CD14-positive monocyte (primary cell): ENCODE results near the gene MPL. TPM values are rescaled to one million over a fixed set of nuclear protein-coding genes. Genes with fewer than 3 reads are reported as not detected.
A peak's percentile ranks its signal among the peaks of the same experiment; 100 is the strongest.

Experiments
- DNase-seq, 3 donors: peaks; one replicate each; pipeline ENCODE4 v3.0.0-alpha.2; 2011 to 2022
- H2AFZ ChIP-seq: 2 replicates; pipeline ENCODE4 v1.6.0; 2012; ENCODE audit warnings: mild to moderate bottlenecking, low read depth, low read length, inconsistent platforms; ENCODE audit not compliant: insufficient read depth, poor library complexity, severe bottlenecking
- H3K27ac ChIP-seq, 2 donors: 1 replicate in 1 of 2; 2 replicates in 1 of 2; pipeline ENCODE4 v1.5.1; 2012 to 2013; ENCODE audit warnings: low read length in 2 of 2, control low read depth in 1 of 2, inconsistent platforms in 1 of 2, low read depth in 1 of 2, mild to moderate bottlenecking in 1 of 2
- H3K27me3 ChIP-seq, 2 donors: one replicate each; pipeline versions ENCODE4 v1.6.0 to v1.6.1; 2011 to 2013; ENCODE audit warnings: low read length in 2 of 2; ENCODE audit not compliant: control insufficient read depth in 2 of 2, insufficient read depth in 2 of 2
- H3K36me3 ChIP-seq, 2 donors: replicated peaks in 1 of 2; 1 replicate in 1 of 2; 2 replicates in 1 of 2; pipeline versions ENCODE4 v1.5.1 to v1.6.1; 2012 to 2013; ENCODE audit warnings: low read length in 2 of 2, control low read depth in 1 of 2, inconsistent platforms in 1 of 2, mild to moderate bottlenecking in 1 of 2; ENCODE audit not compliant: insufficient read depth in 2 of 2, control insufficient read depth in 1 of 2
- H3K4me1 ChIP-seq, 2 donors: 1 replicate in 1 of 2; 2 replicates in 1 of 2; pipeline versions ENCODE4 v1.5.1 to v1.6.1; 2012 to 2013; ENCODE audit warnings: low read length in 2 of 2, control low read depth in 1 of 2, inconsistent platforms in 1 of 2, mild to moderate bottlenecking in 1 of 2, moderate library complexity in 1 of 2; ENCODE audit not compliant: insufficient read depth in 2 of 2, control insufficient read depth in 1 of 2
- H3K4me2 ChIP-seq: replicated peaks from 2 replicates; pipeline ENCODE3; 2012; ENCODE audit warnings: low read length, moderate library complexity, mild to moderate bottlenecking; ENCODE audit not compliant: poor library complexity, severe bottlenecking; ENCODE audit errors: extremely low read depth
- H3K4me3 ChIP-seq, 3 experiments: fragments of 200-600 bp in 1 of 3; sonication (generic) in 1 of 3; replicated peaks in 1 of 3; 1 replicate in 2 of 3; 2 replicates in 1 of 3; pipeline ENCODE4 v1.5.1; 2011 to 2013; ENCODE audit warnings: low read length in 3 of 3, mild to moderate bottlenecking in 3 of 3, control low read depth in 2 of 3, low read depth in 2 of 3, inconsistent platforms in 1 of 3, moderate library complexity in 1 of 3
- H3K79me2 ChIP-seq: 2 replicates; pipeline ENCODE4 v1.6.0; 2012; ENCODE audit warnings: mild to moderate bottlenecking, control low read depth, inconsistent platforms, low read length, moderate library complexity; ENCODE audit not compliant: insufficient read depth
- H3K9ac ChIP-seq: 2 replicates; pipeline ENCODE4 v1.6.0; 2017; ENCODE audit warnings: low read length, mild to moderate bottlenecking; ENCODE audit not compliant: insufficient read depth, poor library complexity, severe bottlenecking
- H3K9me3 ChIP-seq, 2 donors: replicated peaks in 1 of 2; 1 replicate in 1 of 2; 2 replicates in 1 of 2; pipeline versions ENCODE4 v1.5.1 to v1.6.1; 2012 to 2013; ENCODE audit warnings: low read length in 2 of 2, control low read depth in 1 of 2; ENCODE audit not compliant: control insufficient read depth in 1 of 2, insufficient read depth in 1 of 2
- H4K20me1 ChIP-seq: 2 replicates; pipeline ENCODE4 v1.6.0; 2012; ENCODE audit warnings: mild to moderate bottlenecking, low read length, control low read depth, moderate library complexity; ENCODE audit not compliant: insufficient read depth
- H3K27ac Mint-ChIP-seq, 7 donors: one replicate each; pipeline ENCODE4 v1.8.0; 2020; ENCODE audit warnings: mild to moderate bottlenecking in 7 of 7, mixed read lengths in 7 of 7, moderate library complexity in 6 of 7, inconsistent platforms in 2 of 7
- H3K27me3 Mint-ChIP-seq, 3 donors: one replicate each; pipeline ENCODE4 v1.8.0; 2021 to 2022; ENCODE audit warnings: low read depth in 3 of 3, mild to moderate bottlenecking in 3 of 3, mixed read lengths in 3 of 3, moderate library complexity in 3 of 3, inconsistent platforms in 1 of 3
- H3K36me3 Mint-ChIP-seq, 2 donors: one replicate each; pipeline ENCODE4 v1.8.0; 2020; ENCODE audit warnings: mixed read lengths in 2 of 2, inconsistent platforms in 1 of 2, mild to moderate bottlenecking in 1 of 2
- H3K4me1 Mint-ChIP-seq: one replicate; pipeline ENCODE4 v1.8.0; 2020; ENCODE audit warnings: mild to moderate bottlenecking, mixed read lengths
- H3K4me3 Mint-ChIP-seq, 2 donors: one replicate each; pipeline ENCODE4 v1.8.0; 2020; ENCODE audit warnings: mild to moderate bottlenecking in 2 of 2, mixed read lengths in 2 of 2, moderate library complexity in 1 of 2
- H3K9me3 Mint-ChIP-seq, 7 donors: one replicate each; pipeline ENCODE4 v1.8.0; 2020 to 2022; ENCODE audit warnings: mixed read lengths in 7 of 7, mild to moderate bottlenecking in 6 of 7, moderate library complexity in 6 of 7, inconsistent platforms in 2 of 7
- CTCF ChIP-seq: fragments of 200-600 bp; IDR thresholded peaks from one replicate; pipeline ENCODE4 v1.8.0; 2022; ENCODE audit warnings: antibody characterized with exemption, mild to moderate bottlenecking
- WGBS: methylation state at CpG from one replicate; pipeline ENCODE4 v1.1.5; 2013; ENCODE audit warnings: missing lambda C conversion rate; ENCODE audit not compliant: insufficient coverage; 5-methylcytosine and 5-hydroxymethylcytosine counted together
- intact Hi-C, 2 donors: fragments of 100-400 bp; cut with micrococcal nuclease; formaldehyde crosslinking; loops; one replicate each; pipeline versions ENCODE4 v1.15.0 to v1.15.1; 2023
- polyA plus RNA-seq, 3 donors: library from polyadenylated mRNA; depleted of rRNA in 1 of 3; unstranded in 2 of 3; stranded (reverse) in 1 of 3; fragments of 300-500 nt in 2 of 3; fragments of >200 nt in 1 of 3; fragmentation: Illumina TruSeq in 2 of 3; gene quantifications; 1 replicate in 2 of 3; 2 replicates in 1 of 3; pipeline ENCODE4 v1.2.3, GENCODE V29; 2012 to 2021

MPL gene
- polyA plus RNA-seq, 3 donors: not detected

GRCh38 chr1:43350976-43351375 lies 13.4 kb downstream of the MPL start:
- Histone ChIP-seq H3K9ac (no peak overlapping the region), H3K79me2 (no peaks in the 10 kb centered on the region), H3K27me3 (no peaks in the 10 kb centered on the region), H2AFZ (no peak overlapping the region), H3K36me3 (no peaks in the 10 kb centered on the region), H3K4me1 (no peaks in the 10 kb centered on the region), H3K4me3 (no peak overlapping the region), H3K27ac (no peak overlapping the region), H3K4me2 (no peak overlapping the region), H3K9me3 (no peaks in the 10 kb centered on the region), H4K20me1 (no peaks in the 10 kb centered on the region)
- no CpG with 5 or more reads among the region's 1 CpG for WGBS
- H3K36me3 Mint-ChIP-seq: peaks cover 4% of the 10 kb centered on the region in 2 donors
- intact Hi-C loops: loop anchor here in 1 of 2 donors (5.0 kb wide), 1 partner anchor 36 kb away; the partner anchor contains the start of genes MED8 and SZT2
- DNase-seq: no peak
- peak overlapping the region in 1 of 7 donors; percentile 7 for H3K27ac Mint-ChIP-seq
- no peak overlapping the region for H3K4me3 Mint-ChIP-seq
- H3K27me3 Mint-ChIP-seq: peaks cover 2 to 5% (median 2%) of the 10 kb centered on the region in 3 donors
- peaks cover 16% of the 10 kb centered on the region for H3K4me1 Mint-ChIP-seq
- no peaks in the 10 kb centered on the region for H3K9me3 Mint-ChIP-seq
- no peak for TF ChIP-seq CTCF

- H3K4me1 Mint-ChIP-seq: peaks cover 16% of the 10 kb centered on the region
- Histone ChIP-seq H3K9ac (no peak overlapping the region), H3K36me3 (no peaks in the 10 kb centered on the region), H3K4me3 (no peak overlapping the region), H3K4me1 (no peaks in the 10 kb centered on the region), H3K4me2 (no peak overlapping the region), H2AFZ (no peak overlapping the region), H3K27ac (no peak overlapping the region), H3K79me2 (no peaks in the 10 kb centered on the region), H3K9me3 (no peaks in the 10 kb centered on the region), H3K27me3 (no peaks in the 10 kb centered on the region), H4K20me1 (no peaks in the 10 kb centered on the region)
- intact Hi-C loops: loop anchor here in 1 of 2 donors (5.0 kb wide), 1 partner anchor 36 kb away; the partner anchor contains the start of genes MED8 and SZT2
- WGBS: 89% methylated on average over 7 of the region's 10 CpGs
- peaks cover 2 to 5% (median 2%) of the 10 kb centered on the region in 3 donors for H3K27me3 Mint-ChIP-seq
- H3K9me3 Mint-ChIP-seq: no peaks in the 10 kb centered on the region
- no peak for DNase-seq
- peaks cover 4% of the 10 kb centered on the region in 2 donors for H3K36me3 Mint-ChIP-seq
- no peak for TF ChIP-seq CTCF
- H3K27ac Mint-ChIP-seq: peak overlapping the region in 1 of 7 donors; percentile 7
- no peak overlapping the region for H3K4me3 Mint-ChIP-seq
These were observed 14.1 kb downstream of the MPL start for GRCh38 chr1:43351421-43352350.
